T-helper 2 cell (primary cell): ENCODE results near the gene UROD.
A peak's percentile ranks its signal among the peaks of the same experiment; 100 is the strongest.
"Not testable (repeated sequence)": the region's sequence is repeated elsewhere in the genome, so short reads cannot be mapped to it uniquely, and the experiment has no call there.

ENCODE experiments used
- DNase-seq, 5 experiments: peaks; one replicate each; pipeline versions ENCODE4 v3.0.0 to v3.0.0-alpha.2; 2012 to 2022

The UROD gene

GRCh38 chr1:45043094-45043493 is 31.0 kb downstream of the UROD start:
- DNase-seq = no peak

GRCh38 chr1:45044916-45045315 is 32.9 kb downstream of the UROD start:
- DNase-seq = no peak

GRCh38 chr1:45047032-45047431 is 35.0 kb downstream of the UROD start:
- DNase-seq = no peak

- DNase-seq = peak in 1 of 5 experiments; percentile 29
Measured at GRCh38 chr1:45051005-45051772, 39.1 kb downstream of the UROD start.

GRCh38 chr1:45057542-45057941 is 45.5 kb downstream of the UROD start:
- DNase-seq = no peak

- DNase-seq = no peak
Measured at GRCh38 chr1:45059829-45060228, 47.8 kb downstream of the UROD start.

- not testable (repeated sequence) for DNase-seq
Measured at GRCh38 chr1:45062463-45062862, 50.4 kb downstream of the UROD start.

- DNase-seq = no peak
Measured at GRCh38 chr1:45065083-45065482, 53.0 kb downstream of the UROD start.
